Common myeloid progenitor, CD34-positive (primary cell): ENCODE measurements around the gene ZNF286A. TPM values are rescaled to one million over a fixed set of nuclear protein-coding genes. Genes with fewer than 3 reads are reported as not detected.
"Not testable (repeated sequence)": the region's sequence is repeated elsewhere in the genome, so short reads cannot be mapped to it uniquely, and the experiment has no call there.

ENCODE experiments used
- CTCF ChIA-PET: fragments of 350-600 bp; sonication (Branson Sonifier 250); formaldehyde crosslinking; loops from one replicate; lab custom pipeline; 2021; ENCODE audit warnings: antibody characterized with exemption; lab: Charles Lee
- POLR2A ChIA-PET: fragments of 350-600 bp; sonication (Branson Sonifier 250); formaldehyde crosslinking; loops from one replicate; lab custom pipeline; 2021; ENCODE audit warnings: antibody characterized with exemption; lab: Charles Lee
- DNase-seq, 3 donors: peaks; one replicate each; pipeline versions ENCODE4 v3.0.0 to v3.0.0-alpha.2; 2013
- H3K27ac ChIP-seq, 2 experiments: 1 replicate in 1 of 2; 2 replicates in 1 of 2; pipeline ENCODE4 v1.7.0; 2013; ENCODE audit warnings: inconsistent platforms in 2 of 2, low read length in 2 of 2, mild to moderate bottlenecking in 2 of 2, low read depth in 1 of 2, moderate library complexity in 1 of 2; ENCODE audit not compliant: severe bottlenecking in 2 of 2, insufficient read depth in 1 of 2, poor library complexity in 1 of 2
- H3K27me3 ChIP-seq, 5 experiments: replicated peaks in 2 of 5; 1 replicate in 3 of 5; 2 replicates in 2 of 5; pipeline versions ENCODE4 v1.6.1 to v1.7.0; 2013; ENCODE audit warnings: low read length in 4 of 5, mild to moderate bottlenecking in 2 of 5, moderate library complexity in 2 of 5, inconsistent platforms in 1 of 5; ENCODE audit not compliant: insufficient read depth in 5 of 5, control insufficient read depth in 4 of 5
- H3K36me3 ChIP-seq, 4 experiments: 1 replicate in 2 of 4; 2 replicates in 2 of 4; pipeline versions ENCODE4 v1.6.1 to v1.7.0; 2013; ENCODE audit warnings: low read length in 3 of 4, control low read depth in 1 of 4, mild to moderate bottlenecking in 1 of 4; ENCODE audit not compliant: control insufficient read depth in 4 of 4, insufficient read depth in 4 of 4
- H3K4me1 ChIP-seq, 4 experiments: 1 replicate in 3 of 4; 2 replicates in 1 of 4; pipeline versions ENCODE4 v1.6.1 to v1.7.1; 2013; ENCODE audit warnings: low read length in 3 of 4, mild to moderate bottlenecking in 3 of 4, control low read depth in 1 of 4, inconsistent platforms in 1 of 4, moderate library complexity in 1 of 4; ENCODE audit not compliant: control insufficient read depth in 4 of 4, insufficient read depth in 4 of 4; ENCODE audit errors: control extremely low read depth in 1 of 4
- H3K4me3 ChIP-seq, 7 experiments: 1 replicate in 4 of 7; 2 replicates in 3 of 7; pipeline versions ENCODE4 v1.5.1 to v1.7.0; 2013; ENCODE audit warnings: mild to moderate bottlenecking in 7 of 7, low read length in 6 of 7, moderate library complexity in 6 of 7, inconsistent platforms in 2 of 7, low read depth in 2 of 7, control low read depth in 1 of 7; ENCODE audit not compliant: insufficient read depth in 4 of 7, control insufficient read depth in 1 of 7; ENCODE audit errors: extremely low read depth in 1 of 7
- H3K9me3 ChIP-seq, 5 experiments: 1 replicate in 4 of 5; 2 replicates in 1 of 5; pipeline versions ENCODE4 v1.6.1 to v1.7.1; 2013; ENCODE audit warnings: low read length in 4 of 5, mild to moderate bottlenecking in 2 of 5, inconsistent platforms in 1 of 5, low read depth in 1 of 5, moderate library complexity in 1 of 5; ENCODE audit not compliant: control insufficient read depth in 4 of 5, insufficient read depth in 2 of 5; ENCODE audit errors: control extremely low read depth in 1 of 5
- WGBS: methylation state at CpG from one replicate; pipeline ENCODE4 v1.1.5; 2013; ENCODE audit not compliant: insufficient coverage; 5-methylcytosine and 5-hydroxymethylcytosine counted together
- polyA plus RNA-seq: library from polyadenylated mRNA; unstranded; fragments of 120-200 nt; gene quantifications from one replicate; pipeline ENCODE4 v1.2.1, GENCODE V29; 2013

The ZNF286A gene
- 20.4 TPM for polyA plus RNA-seq

DNA sequence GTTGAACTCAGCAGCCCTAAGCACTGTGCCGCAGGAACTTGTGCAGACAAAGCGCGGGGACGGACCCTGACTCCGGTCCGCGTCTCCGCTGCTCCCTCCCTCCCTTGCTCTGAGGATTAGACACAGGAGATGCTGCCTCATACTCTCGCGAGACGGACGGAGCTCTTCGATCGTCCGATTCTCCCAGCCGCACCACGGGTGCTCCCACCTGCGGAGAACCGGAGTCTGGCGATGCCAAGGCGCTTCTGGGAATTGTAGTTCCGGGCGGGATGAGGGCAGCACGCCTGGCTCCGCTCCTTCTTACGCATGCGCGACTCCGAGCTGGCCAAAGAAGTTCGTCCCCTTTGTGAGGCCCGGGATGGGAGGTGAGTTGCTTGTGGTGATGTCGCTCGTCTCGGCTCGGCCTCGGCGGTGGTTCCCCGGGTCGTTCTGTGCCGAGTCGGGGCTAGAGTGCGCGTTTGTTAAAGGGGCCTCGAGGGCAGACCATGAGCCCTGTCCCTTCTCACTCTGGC is at the start of gene ZNF286A:
Gene ZNF286A (plus strand): TSS at position 340 of the 512 bp plus-strand sequence. CDS start 578 bp downstream, outside the sequence.
- peak within 1 kb of the TSS; percentile 38 to 78 (median 61) for H3K4me3 ChIP-seq
- peak; percentile 96 to 99 (median 99) for DNase-seq

DNA sequence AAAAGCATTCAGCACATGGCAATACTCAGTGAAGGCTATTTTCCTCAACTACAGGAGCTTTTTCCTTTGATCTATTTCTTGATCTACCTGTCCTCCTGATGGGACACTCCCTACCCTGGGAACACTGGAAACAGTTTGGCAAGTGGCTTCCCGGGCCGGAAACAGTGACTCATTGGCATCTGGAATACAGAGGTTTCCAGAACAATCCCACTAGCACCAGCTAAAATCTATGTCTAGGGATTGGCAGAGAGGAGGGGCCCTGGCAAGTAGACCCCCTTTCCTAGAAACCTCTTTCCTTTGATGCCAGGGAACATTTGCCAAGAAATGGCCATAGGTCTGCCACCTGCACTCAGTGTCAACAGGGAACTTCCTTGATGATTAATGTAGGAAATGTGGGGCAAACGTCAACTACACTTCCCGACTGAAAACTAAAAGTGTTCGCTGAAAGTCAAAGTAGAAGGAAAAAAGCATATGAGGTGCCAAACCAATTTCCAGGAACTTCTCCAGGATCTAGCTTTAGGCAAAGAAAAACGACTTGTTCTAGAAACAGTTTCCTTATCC is 49.6 kb upstream of the ZNF286A start:
- no peak for DNase-seq
- H3K27me3 ChIP-seq, result no peaks in the 10 kb centered on the region
- WGBS, result 54% methylated on average over 4 of the region's 6 CpGs
- peak overlapping the region in 1 of 7 experiments; percentile 16 for H3K4me3 ChIP-seq
- no peaks in the 10 kb centered on the region for H3K9me3 ChIP-seq
- peaks cover 0 to 4% (median 0%) of the 10 kb centered on the region in 4 experiments for H3K36me3 ChIP-seq
- POLR2A ChIA-PET, result no interaction called here
- H3K27ac ChIP-seq, result no peak overlapping the region
- H3K4me1 ChIP-seq, result peaks cover 0 to 22% (median 17%) of the 10 kb centered on the region in 4 experiments
- CTCF ChIA-PET, result no interaction called here

More for the DNA sequence above, at the start of gene ZNF286A:
- WGBS, result 0% methylated on average over 23 of the region's 44 CpGs
- H3K9me3 ChIP-seq, POLR2A ChIA-PET, H3K27me3 ChIP-seq, H3K4me1 ChIP-seq, CTCF ChIA-PET, H3K36me3 ChIP-seq: not testable (repeated sequence)
- peak within 1 kb of the TSS in 1 of 2 experiments; percentile 58 for H3K27ac ChIP-seq

DNA sequence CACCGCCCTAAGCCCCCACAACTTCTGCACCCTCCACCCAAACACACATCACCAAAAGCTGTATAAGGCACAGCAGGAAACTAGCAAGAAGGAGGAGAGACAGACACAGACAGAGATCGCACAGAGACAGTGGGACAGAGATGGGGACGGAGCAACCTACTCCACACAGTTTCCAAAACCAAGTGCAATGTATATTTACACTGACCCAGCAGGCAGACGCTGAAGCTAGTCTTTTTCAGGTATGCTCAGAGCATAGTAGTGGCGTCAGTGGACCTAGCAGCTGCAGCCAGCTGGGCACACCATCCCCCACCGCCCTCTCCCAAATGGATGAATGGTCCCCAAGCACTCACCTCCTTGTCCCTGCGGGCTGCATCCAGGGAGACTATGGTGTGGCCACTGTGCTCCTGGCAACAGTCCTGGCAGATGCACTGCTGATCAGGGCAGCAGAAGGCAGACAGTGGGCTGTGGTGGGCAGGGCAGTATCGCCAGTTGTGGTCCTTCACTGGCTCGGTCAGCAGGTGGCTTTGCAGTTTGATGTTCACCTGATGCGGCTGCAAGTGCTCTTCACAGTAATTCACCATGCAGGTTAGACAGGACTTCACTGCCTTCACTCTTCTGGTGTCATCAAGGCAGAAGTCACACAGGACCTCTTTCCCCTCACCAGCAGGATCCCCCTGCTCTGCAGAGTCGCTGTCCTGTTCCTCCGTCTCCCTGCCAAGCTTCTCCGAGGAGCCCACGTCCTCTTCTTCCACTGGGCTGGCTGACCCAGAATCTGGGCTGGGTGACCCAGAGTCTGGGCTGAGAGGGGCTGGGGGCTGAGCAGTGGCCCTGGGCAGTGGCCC is 48.6 kb upstream of the ZNF286A start:
- ChIA-PET CTCF (interaction anchor here (1.2 to 1.7 kb wide), 2 partner anchors 11 to 13 kb away, joined by 5 read pairs; no protein-coding TSS in a partner anchor), POLR2A (no interaction called here)
- Histone ChIP-seq H3K4me3 (peak overlapping the region in 5 of 7 experiments; percentile 11 to 54 (median 30)), H3K27ac (no peak overlapping the region), H3K9me3 (no peaks in the 10 kb centered on the region), H3K36me3 (peaks cover 0 to 4% (median 0%) of the 10 kb centered on the region in 4 experiments), H3K4me1 (peaks cover 0 to 22% (median 17%) of the 10 kb centered on the region in 4 experiments), H3K27me3 (no peaks in the 10 kb centered on the region)
- DNase-seq, result no peak
- WGBS, result 80% methylated on average over 11 of the region's 14 CpGs

DNA sequence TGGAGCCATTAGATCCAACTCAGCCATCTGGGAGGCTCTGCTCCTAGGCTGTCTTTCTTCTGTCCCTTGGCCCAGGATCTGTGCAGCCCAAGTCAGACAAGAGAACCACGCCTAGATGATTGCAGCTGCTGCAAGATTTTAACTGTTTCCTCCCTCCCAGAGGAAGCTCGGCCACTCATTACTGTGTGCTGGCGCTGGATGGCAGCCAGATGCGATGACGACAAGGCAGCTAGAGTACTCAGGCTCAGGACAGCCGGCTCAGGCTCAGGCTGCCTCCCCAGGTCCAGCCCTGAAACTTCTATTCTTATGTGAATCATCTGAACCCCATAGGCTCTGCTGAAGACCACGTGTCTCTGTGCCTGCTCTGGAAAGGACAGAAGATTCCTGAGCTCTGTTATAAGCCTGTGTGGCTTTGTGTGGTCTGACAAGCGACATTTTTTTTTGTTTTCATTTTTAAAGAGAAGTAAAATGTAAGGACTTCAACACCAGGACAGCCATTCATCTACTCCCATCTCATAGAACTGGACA is 47.9 kb upstream of the ZNF286A start:
- H3K27ac ChIP-seq, result no peak overlapping the region

DNA sequence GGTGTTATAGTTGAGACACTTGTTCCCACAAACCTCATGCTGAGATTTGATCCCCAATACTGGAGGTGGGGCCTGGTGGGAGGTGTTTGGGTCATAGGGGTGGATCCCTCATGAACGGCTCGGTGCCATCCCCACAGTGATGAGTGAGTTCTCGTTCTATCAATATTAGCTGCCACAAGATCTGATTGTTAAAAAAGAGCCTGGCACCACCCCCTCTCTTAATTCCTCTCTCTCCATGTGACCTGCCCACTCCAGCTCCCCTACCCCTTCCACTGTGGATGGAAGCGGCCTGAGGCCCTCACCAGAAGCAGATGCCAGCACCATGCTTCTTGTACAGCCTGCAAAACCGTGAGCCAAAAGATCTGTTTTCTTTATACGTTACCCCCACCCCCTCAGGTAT is 46.6 kb upstream of the ZNF286A start:
- Histone ChIP-seq H3K4me1 (peaks cover 0 to 22% (median 17%) of the 10 kb centered on the region in 4 experiments), H3K4me3 (no peak overlapping the region), H3K27me3 (no peaks in the 10 kb centered on the region), H3K27ac (no peak overlapping the region), H3K9me3 (no peaks in the 10 kb centered on the region), H3K36me3 (peaks cover 0 to 5% (median 2%) of the 10 kb centered on the region in 4 experiments)
- POLR2A ChIA-PET, result no interaction called here
- CTCF ChIA-PET, result no interaction called here
- 97% methylated on average over 5 of the region's 6 CpGs for WGBS
- no peak for DNase-seq

More for the DNA sequence above, 47.9 kb upstream of the ZNF286A start:
- Histone ChIP-seq H3K4me1 (peaks cover 0 to 22% (median 17%) of the 10 kb centered on the region in 4 experiments), H3K9me3 (no peaks in the 10 kb centered on the region), H3K4me3 (peak overlapping the region in 6 of 7 experiments; percentile 3 to 54 (median 22)), H3K36me3 (peaks cover 0 to 4% (median 0%) of the 10 kb centered on the region in 4 experiments), H3K27me3 (no peaks in the 10 kb centered on the region)
- DNase-seq, result peak; percentile 89 to 95 (median 94)
- ChIA-PET CTCF (interaction anchor here (1.2 to 1.7 kb wide), 2 partner anchors 10 to 12 kb away, joined by 5 read pairs; no protein-coding TSS in a partner anchor), POLR2A (no interaction called here)
- WGBS, result 0% methylated on average over 6 of the region's 8 CpGs

DNA sequence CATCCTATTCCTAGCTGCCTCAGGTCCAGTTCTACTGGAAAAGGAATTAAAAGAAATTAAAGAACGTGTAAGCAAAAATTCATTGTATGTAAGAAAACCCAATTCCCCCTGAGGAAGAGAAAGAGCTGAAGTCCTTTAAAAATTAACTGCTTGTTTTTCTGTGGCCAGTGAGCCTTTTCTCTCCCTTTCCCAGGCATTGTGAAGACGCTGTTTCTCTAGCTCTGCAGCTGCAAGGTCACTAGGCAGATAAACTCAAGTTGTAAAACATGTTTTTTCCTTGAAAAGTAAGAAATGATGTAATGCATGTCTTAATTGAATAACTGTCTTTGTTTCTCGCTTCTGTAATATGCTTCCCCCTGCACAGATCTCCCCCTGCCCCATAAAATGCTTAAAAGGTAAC is 45.2 kb upstream of the ZNF286A start:
- CTCF ChIA-PET, H3K9me3 ChIP-seq, H3K27me3 ChIP-seq, H3K27ac ChIP-seq, H3K4me3 ChIP-seq, DNase-seq, POLR2A ChIA-PET: not testable (repeated sequence)
- WGBS, result no CpG with 5 or more reads among the region's 3 CpGs
- peaks cover 0 to 22% (median 17%) of the 10 kb centered on the region in 4 experiments for H3K4me1 ChIP-seq
- H3K36me3 ChIP-seq, result peaks cover 0 to 12% (median 3%) of the 10 kb centered on the region in 4 experiments
